ENCODE results near the gene ITPK1.

Gene ITPK1

DNA sequence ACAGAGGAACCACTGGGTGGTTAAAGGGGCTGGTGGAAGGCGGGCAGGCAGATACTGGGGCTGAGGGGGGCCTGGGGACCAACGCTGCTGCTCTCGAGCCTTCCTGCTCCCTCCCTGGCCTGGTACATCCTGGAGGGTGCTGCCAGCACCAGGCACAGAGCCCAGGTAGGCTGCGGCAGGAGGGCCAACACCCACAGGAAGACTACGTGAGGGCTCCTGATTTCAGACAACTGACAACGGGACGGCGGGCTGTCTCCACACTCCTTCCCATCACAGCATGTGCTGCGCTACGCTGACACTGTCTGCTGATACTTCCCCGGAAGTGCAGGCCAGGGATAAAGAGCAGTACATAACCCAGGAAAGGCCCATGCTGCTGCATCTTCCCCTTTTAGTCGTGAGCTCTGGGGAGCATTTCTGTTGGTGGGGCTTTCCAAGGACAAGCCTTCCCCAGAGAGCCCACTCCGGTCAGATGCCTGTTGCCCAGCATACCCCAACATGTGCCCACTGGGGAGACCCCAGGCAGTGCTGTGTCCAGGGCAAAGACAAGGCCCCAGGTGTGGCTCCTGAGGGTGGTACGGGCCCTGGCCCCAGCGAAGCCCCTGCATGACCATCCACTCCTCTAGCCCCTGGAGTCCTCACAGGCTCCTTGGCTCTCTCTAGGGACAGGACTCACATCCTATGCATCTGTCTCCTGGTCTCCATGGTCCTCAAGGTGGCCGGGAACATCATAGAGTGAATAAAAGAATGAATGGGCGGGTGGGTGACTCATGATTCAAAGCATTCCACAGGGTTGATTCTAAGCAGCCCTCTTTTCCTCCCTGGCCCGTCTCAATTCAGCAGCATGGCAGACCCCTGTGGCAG, 154.8 kb downstream of the ITPK1 start:
- H3K27me3 ChIP-seq (ENCODE audit: control insufficient read depth, insufficient read depth, low read length), result no peaks in the 10 kb centered on the region
- no peaks in the 10 kb centered on the region for H3K9me3 ChIP-seq (ENCODE audit: control insufficient read depth, insufficient read depth, low read length)
- H3K4me3 ChIP-seq (ENCODE audit: low read depth, low read length), result no peak overlapping the region
- H3K36me3 ChIP-seq (ENCODE audit: control insufficient read depth, insufficient read depth, low read length), result peaks cover 20% of the 10 kb centered on the region
- no peak overlapping the region for H3K9ac ChIP-seq (ENCODE audit: low read depth, low read length)
- peaks cover 5% of the 10 kb centered on the region for H3K4me1 ChIP-seq (ENCODE audit: control insufficient read depth, insufficient read depth, low read length)

DNA sequence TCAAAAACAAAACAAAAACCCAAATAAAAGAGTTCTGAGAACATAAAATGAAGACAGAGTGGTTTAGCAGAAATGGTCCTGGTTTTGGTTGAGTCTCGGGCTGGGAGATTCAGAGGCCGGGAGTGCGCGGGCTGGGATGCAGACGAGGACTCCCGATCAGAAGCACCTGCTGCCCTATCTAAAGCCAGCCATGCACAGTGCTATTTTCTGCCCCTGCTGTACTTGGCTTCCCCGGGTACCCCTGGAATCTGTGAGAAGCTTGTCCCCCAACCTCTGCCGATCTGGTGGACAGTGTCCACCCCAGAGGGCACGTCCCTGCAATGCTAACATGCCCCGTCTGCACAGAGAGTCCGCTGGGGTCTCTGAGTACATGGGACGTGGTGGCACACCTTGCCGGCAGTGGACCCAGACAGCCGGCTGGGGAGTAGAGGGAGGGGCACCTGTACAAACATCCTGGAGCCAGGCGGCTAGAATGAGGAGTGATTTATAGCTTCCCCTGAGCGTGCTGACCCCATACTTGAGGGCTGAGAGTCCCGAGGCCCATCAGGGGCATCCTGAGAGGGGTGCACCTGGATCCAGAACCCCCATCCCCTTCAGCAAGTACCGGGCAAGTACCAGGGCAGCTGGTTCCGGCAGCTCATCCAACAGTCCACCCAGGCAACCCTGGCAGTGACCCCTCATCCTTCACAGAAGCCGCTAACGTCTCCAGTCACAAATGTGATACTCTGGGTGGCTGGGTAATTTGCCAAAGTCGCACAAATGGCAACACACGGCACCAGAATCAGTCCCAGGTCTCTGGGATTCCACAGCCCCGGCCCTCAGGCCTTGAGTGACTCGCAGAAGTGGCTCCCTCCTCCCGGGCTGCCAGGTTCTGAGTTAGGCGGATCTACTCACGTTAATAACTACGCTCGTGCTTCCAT, 155.7 kb downstream of the ITPK1 start:
- H3K27me3 ChIP-seq (ENCODE audit: control insufficient read depth, insufficient read depth, low read length), result no peaks in the 10 kb centered on the region
- H3K36me3 ChIP-seq (ENCODE audit: control insufficient read depth, insufficient read depth, low read length), result peaks cover 20% of the 10 kb centered on the region
- H3K4me1 ChIP-seq (ENCODE audit: control insufficient read depth, insufficient read depth, low read length), result peaks cover 5% of the 10 kb centered on the region
- H3K4me3 ChIP-seq (ENCODE audit: low read depth, low read length), result no peak overlapping the region
- H3K9me3 ChIP-seq (ENCODE audit: control insufficient read depth, insufficient read depth, low read length), result no peaks in the 10 kb centered on the region
- H3K9ac ChIP-seq (ENCODE audit: low read depth, low read length), result no peak overlapping the region

DNA sequence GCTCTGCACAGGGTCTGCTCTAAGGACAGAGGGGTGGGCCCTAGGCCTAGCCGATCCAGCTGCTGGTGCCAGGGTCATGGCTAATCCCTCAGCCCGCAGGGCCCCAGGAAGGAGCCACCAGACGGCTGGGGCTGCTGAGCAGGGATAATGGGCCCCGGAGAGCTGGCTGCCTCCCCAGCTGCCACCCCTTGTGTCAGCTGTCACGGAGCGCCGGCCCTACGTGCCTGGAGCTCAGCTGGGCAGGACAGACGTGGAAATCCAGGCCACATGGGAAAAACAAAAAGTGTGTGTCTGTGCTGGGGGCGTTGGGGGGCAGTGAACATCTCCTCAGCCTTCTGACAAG, 156.6 kb downstream of the ITPK1 start:
- no peak overlapping the region for H3K9ac ChIP-seq (ENCODE audit: low read depth, low read length)
- H3K4me3 ChIP-seq (ENCODE audit: low read depth, low read length), result no peak overlapping the region
- peaks cover 20% of the 10 kb centered on the region for H3K36me3 ChIP-seq (ENCODE audit: control insufficient read depth, insufficient read depth, low read length)
- H3K4me1 ChIP-seq (ENCODE audit: control insufficient read depth, insufficient read depth, low read length), result peaks cover 2% of the 10 kb centered on the region
- H3K9me3 ChIP-seq (ENCODE audit: control insufficient read depth, insufficient read depth, low read length), result no peaks in the 10 kb centered on the region
- no peaks in the 10 kb centered on the region for H3K27me3 ChIP-seq (ENCODE audit: control insufficient read depth, insufficient read depth, low read length)

DNA sequence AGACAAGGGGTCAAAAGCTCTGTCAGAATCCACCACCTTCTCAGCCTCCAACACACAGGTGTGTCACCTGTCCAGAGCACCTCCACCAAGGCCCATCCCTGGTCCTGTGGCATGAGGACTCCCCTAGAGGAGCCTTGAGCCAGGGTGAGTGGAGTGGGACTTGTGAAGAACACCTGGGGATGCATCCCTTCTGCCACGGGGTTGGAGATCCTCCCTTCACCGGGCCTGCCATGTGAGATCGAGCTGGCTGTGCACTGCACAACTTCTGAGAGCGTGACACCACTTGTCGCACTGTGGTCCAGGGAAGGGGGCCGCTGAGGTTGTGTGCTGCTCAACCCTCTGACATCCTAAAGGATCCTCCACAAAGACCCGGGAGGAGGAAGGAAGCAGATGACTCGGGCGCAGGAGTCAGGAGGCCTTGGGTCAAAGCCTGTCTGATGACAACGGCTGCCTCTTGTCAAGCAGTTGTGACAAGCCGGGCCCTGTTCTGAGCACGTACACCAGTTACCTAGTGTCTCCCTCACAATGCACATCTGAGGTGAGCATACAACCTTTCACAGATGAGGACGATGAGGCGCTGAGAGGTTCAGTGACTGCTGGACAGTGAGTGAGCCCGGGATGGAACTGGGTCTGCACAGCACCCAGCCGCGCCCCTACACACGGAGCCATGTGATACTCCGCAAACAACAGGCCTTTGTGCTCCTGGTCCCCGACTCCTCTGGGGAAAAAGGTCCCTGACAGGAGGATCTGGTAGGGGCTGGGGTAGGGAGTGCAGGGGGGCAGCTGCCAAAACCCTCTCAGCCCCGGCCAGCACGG, 157.1 kb downstream of the ITPK1 start:
- no peaks in the 10 kb centered on the region for H3K9me3 ChIP-seq (ENCODE audit: control insufficient read depth, insufficient read depth, low read length)
- no peak overlapping the region for H3K4me3 ChIP-seq (ENCODE audit: low read depth, low read length)
- H3K27me3 ChIP-seq (ENCODE audit: control insufficient read depth, insufficient read depth, low read length), result no peaks in the 10 kb centered on the region
- H3K4me1 ChIP-seq (ENCODE audit: control insufficient read depth, insufficient read depth, low read length), result no peaks in the 10 kb centered on the region
- no peak overlapping the region for H3K9ac ChIP-seq (ENCODE audit: low read depth, low read length)
- peaks cover 21% of the 10 kb centered on the region for H3K36me3 ChIP-seq (ENCODE audit: control insufficient read depth, insufficient read depth, low read length)

DNA sequence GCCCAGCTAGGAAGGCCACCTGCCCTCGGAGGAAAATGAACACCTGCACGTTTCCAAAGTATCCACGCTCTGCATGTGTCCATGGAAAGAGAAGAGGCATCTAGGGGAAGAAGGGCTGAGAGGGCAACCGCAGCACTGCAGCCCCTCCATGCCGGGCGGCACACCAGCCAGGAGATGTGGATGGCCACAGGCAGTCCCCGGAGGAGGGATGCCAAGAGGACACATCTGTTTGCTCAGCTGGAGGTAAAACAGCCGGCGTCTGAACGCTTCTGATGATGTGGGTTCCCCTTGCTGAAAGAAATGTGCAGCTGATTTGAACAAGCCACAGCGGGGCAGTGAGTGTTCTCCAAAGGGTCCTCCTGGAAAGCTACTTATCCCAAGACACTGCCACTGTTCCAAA, 158.8 kb downstream of the ITPK1 start:
- no peaks in the 10 kb centered on the region for H3K4me1 ChIP-seq (ENCODE audit: control insufficient read depth, insufficient read depth, low read length)
- H3K9ac ChIP-seq (ENCODE audit: low read depth, low read length), result no peak overlapping the region
- peaks cover 22% of the 10 kb centered on the region for H3K36me3 ChIP-seq (ENCODE audit: control insufficient read depth, insufficient read depth, low read length)
- no peak overlapping the region for H3K4me3 ChIP-seq (ENCODE audit: low read depth, low read length)
- no peaks in the 10 kb centered on the region for H3K9me3 ChIP-seq (ENCODE audit: control insufficient read depth, insufficient read depth, low read length)
- no peaks in the 10 kb centered on the region for H3K27me3 ChIP-seq (ENCODE audit: control insufficient read depth, insufficient read depth, low read length)

DNA sequence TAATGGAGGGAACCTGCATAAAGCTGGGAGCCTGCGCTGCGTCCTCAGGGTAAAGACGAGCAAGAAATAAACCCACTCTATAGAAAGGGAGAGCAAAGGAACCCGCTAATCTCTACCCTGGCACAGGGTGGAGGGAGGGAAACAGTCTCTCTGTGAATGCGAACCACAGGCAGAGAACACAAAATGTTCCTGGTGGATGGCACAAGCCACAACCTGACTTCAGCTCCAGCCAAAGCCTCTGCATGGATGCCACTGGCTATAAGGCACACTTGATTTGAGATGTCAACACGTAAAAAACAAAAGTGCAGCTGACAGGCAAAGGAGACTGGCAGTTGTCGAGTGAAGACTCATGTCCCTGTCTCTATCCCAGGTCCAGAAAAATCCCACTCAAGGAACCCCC, 160.3 kb downstream of the ITPK1 start:
- Histone ChIP-seq H3K36me3 (ENCODE audit: control insufficient read depth, insufficient read depth, low read length) (peaks cover 25% of the 10 kb centered on the region), H3K9me3 (ENCODE audit: control insufficient read depth, insufficient read depth, low read length) (no peaks in the 10 kb centered on the region), H3K4me3 (ENCODE audit: low read depth, low read length) (no peak overlapping the region), H3K27me3 (ENCODE audit: control insufficient read depth, insufficient read depth, low read length) (no peaks in the 10 kb centered on the region), H3K9ac (ENCODE audit: low read depth, low read length) (no peak overlapping the region), H3K4me1 (ENCODE audit: control insufficient read depth, insufficient read depth, low read length) (no peaks in the 10 kb centered on the region)

DNA sequence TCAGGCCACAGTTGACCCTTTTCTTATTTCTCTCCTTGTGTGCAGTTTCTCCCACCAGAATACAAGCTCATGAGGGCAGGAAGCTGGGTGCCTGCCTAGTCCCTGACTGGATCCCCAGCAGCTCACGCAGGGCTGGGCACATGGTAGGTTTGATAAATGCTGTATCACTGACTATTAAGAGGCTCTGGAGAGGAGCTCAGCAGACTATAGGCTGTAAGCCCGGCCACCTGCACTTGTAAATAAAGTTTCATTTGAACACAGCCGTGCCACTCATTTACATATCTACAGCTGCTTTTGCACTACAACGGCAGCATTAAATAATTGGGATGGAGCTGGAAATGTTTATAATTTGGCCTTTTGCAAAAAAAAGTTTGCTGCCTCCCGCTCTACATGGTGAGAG, 160.8 kb downstream of the ITPK1 start:
- Histone ChIP-seq H3K9me3 (ENCODE audit: control insufficient read depth, insufficient read depth, low read length) (no peaks in the 10 kb centered on the region), H3K4me1 (ENCODE audit: control insufficient read depth, insufficient read depth, low read length) (no peaks in the 10 kb centered on the region), H3K36me3 (ENCODE audit: control insufficient read depth, insufficient read depth, low read length) (peaks cover 28% of the 10 kb centered on the region), H3K27me3 (ENCODE audit: control insufficient read depth, insufficient read depth, low read length) (no peaks in the 10 kb centered on the region), H3K9ac (ENCODE audit: low read depth, low read length) (no peak overlapping the region), H3K4me3 (ENCODE audit: low read depth, low read length) (no peak overlapping the region)

DNA sequence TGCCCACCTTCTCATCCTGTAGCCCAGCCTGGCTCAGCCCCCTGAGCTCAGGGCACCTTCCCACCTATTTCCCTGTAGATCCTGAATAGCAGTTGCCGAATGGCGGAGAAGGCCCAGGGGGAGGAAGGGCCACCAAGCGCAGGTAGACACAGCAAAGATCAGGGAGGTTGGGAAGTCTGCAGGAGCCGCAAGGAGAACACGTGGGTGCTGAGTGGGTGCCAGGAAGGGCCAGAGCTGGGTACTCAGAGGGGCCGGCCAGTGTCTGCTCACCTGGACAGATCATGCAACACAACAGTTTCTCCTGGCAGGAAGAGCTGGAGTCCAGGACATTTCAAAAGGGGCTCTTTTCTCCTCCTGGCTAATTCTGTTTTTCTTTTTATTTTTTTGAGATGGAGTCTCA, 162.2 kb downstream of the ITPK1 start:
- no peak overlapping the region for H3K9ac ChIP-seq (ENCODE audit: low read depth, low read length)
- no peaks in the 10 kb centered on the region for H3K9me3 ChIP-seq (ENCODE audit: control insufficient read depth, insufficient read depth, low read length)
- no peak overlapping the region for H3K4me3 ChIP-seq (ENCODE audit: low read depth, low read length)
- H3K36me3 ChIP-seq (ENCODE audit: control insufficient read depth, insufficient read depth, low read length), result peaks cover 31% of the 10 kb centered on the region
- no peaks in the 10 kb centered on the region for H3K27me3 ChIP-seq (ENCODE audit: control insufficient read depth, insufficient read depth, low read length)
- H3K4me1 ChIP-seq (ENCODE audit: control insufficient read depth, insufficient read depth, low read length), result no peaks in the 10 kb centered on the region

DNA sequence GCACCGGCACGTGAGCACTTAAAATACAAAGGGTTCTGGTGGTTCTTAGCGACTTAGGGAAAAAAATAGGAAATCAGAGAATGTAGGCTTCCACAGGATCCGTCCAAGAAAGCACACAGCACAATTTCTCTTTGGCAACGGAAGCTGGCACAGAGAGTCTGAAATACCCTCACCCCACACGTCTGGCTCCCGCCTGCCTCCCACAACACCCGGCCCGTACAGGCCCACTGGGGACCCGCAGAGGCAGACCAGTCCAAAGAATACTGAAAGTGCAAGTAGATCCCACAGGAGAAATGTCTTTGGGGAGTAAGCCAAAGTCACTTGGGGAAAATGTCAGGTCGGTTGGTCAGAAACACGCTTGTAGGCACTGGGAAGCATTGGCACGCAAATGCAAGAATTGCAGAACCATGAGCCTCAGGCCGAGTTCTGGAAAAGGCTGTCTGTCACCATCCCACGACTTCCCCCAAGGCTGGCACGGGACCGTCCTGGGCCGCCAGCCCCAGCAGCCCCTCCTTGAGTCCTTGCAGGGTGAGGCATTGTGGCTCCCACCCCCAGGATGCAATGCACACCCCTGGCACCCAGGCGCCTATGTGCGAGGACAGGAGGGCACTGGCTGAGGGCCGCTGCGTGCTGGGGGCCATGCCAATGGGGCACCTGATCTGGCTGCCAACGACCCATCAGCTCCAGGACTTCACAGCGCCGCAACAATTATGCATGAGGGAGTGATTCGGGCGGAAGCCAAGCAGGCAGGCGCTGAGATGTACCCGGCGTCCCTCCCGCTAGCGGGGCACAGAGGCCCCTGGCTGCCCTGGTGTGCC, 163.0 kb downstream of the ITPK1 start:
- no peak overlapping the region for H3K4me3 ChIP-seq (ENCODE audit: low read depth, low read length)
- no peaks in the 10 kb centered on the region for H3K9me3 ChIP-seq (ENCODE audit: control insufficient read depth, insufficient read depth, low read length)
- H3K36me3 ChIP-seq (ENCODE audit: control insufficient read depth, insufficient read depth, low read length), result peaks cover 23% of the 10 kb centered on the region
- H3K9ac ChIP-seq (ENCODE audit: low read depth, low read length), result no peak overlapping the region
- no peaks in the 10 kb centered on the region for H3K4me1 ChIP-seq (ENCODE audit: control insufficient read depth, insufficient read depth, low read length)
- no peaks in the 10 kb centered on the region for H3K27me3 ChIP-seq (ENCODE audit: control insufficient read depth, insufficient read depth, low read length)

DNA sequence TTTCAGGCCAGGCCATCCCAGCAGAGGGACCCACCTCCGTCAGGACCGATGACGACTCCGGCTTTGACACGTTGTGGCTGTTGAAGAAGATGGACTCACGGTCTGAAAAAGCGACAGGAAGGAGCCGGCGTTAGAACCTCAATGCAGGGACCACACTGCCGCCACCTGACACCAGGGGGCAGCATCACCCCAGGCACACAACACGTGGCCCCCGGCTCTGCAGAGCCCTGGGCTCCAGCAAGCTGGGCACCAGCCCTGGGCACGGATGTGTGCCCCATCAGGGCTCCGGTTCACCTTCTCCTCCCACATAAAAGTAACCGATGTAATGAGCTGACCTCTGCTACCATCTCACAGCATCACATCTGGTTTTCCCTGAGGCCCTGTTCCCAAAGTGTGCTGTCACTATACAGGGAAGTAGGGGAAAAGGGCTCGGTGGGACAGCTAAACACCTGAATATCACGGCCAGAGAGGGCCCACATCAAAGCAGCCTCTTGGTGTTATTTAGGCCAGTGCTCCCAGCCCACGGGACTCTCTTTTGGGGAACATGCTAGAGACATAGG, 163.7 kb downstream of the ITPK1 start:
- Histone ChIP-seq H3K36me3 (ENCODE audit: control insufficient read depth, insufficient read depth, low read length) (peaks cover 19% of the 10 kb centered on the region), H3K4me3 (ENCODE audit: low read depth, low read length) (no peak overlapping the region), H3K4me1 (ENCODE audit: control insufficient read depth, insufficient read depth, low read length) (no peaks in the 10 kb centered on the region), H3K9ac (ENCODE audit: low read depth, low read length) (peak overlapping the region; percentile 3), H3K9me3 (ENCODE audit: control insufficient read depth, insufficient read depth, low read length) (no peaks in the 10 kb centered on the region), H3K27me3 (ENCODE audit: control insufficient read depth, insufficient read depth, low read length) (no peaks in the 10 kb centered on the region)
